Parathyroid adenoma (tissue), 2 donors: Measurements from ENCODE around the gene OTUD4.

Experiments
- H2AFZ ChIP-seq: fragments of 300-600 bp; sonication (generic); one replicate; pipeline ENCODE4 v1.7.0; 2017; ENCODE audit warnings: antibody characterized with exemption, mild to moderate bottlenecking
- H3K27ac ChIP-seq: fragments of 300-600 bp; sonication (generic); one replicate; pipeline ENCODE4 v1.7.0; 2017
- H3K27me3 ChIP-seq: fragments of 300-600 bp; sonication (generic); one replicate; pipeline ENCODE4 v1.7.0; 2017; ENCODE audit warnings: low read length; ENCODE audit not compliant: control insufficient read depth, insufficient read depth
- H3K36me3 ChIP-seq: fragments of 300-600 bp; sonication (generic); one replicate; pipeline ENCODE4 v1.7.0; 2017; ENCODE audit warnings: low read length; ENCODE audit not compliant: control insufficient read depth, insufficient read depth
- H3K4me1 ChIP-seq: fragments of 300-600 bp; sonication (generic); one replicate; pipeline ENCODE4 v1.7.0; 2017; ENCODE audit warnings: control low read depth
- H3K4me2 ChIP-seq: fragments of 300-600 bp; sonication (generic); one replicate; pipeline ENCODE4 v1.7.0; 2017; ENCODE audit warnings: low read length
- H3K4me3 ChIP-seq: fragments of 300-600 bp; sonication (generic); one replicate; pipeline ENCODE4 v1.7.0; 2017; ENCODE audit warnings: low read depth, low read length
- H3K79me2 ChIP-seq: fragments of 300-600 bp; sonication (generic); one replicate; pipeline ENCODE4 v1.7.0; 2017; ENCODE audit warnings: control low read depth
- H3K9ac ChIP-seq: fragments of 300-600 bp; sonication (generic); one replicate; pipeline ENCODE4 v1.7.0; 2017; ENCODE audit warnings: mild to moderate bottlenecking
- H3K9me3 ChIP-seq: fragments of 300-600 bp; sonication (generic); one replicate; pipeline ENCODE4 v1.7.0; 2017; ENCODE audit warnings: low read length; ENCODE audit not compliant: control insufficient read depth
- CTCF ChIP-seq: fragments of 300-600 bp; sonication (generic); IDR thresholded peaks from one replicate; pipeline ENCODE4 v1.7.0; 2017; ENCODE audit warnings: antibody characterized with exemption, mild to moderate bottlenecking
- donor health status: primary hyperparathyroidism.

The OTUD4 gene

DNA sequence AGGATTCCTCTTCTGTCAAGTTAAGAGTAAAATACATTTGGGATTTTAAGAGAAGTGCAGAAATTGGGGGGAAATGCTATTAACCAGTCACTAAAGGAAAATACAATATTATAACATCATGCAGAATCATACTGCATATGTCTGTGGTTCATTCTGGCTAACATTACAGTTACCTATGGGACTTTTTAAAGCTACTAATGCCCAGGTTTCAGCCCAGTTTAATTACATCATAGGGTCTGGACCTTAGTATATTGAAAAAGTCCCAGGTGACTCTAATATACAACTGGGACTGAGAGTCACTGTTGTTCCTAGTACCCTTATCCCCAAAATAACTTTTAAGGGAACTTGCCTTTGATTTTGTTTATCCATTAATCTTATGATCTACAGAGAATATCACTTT, 72.3 kb downstream of the OTUD4 start:
- Histone ChIP-seq H3K4me1 (no peaks in the 10 kb centered on the region), H3K9ac (no peak overlapping the region), H3K9me3 (no peaks in the 10 kb centered on the region), H3K79me2 (no peaks in the 10 kb centered on the region), H3K4me2 (no peak overlapping the region), H3K36me3 (no peaks in the 10 kb centered on the region), H2AFZ (no peak overlapping the region), H3K27me3 (no peaks in the 10 kb centered on the region), H3K4me3 (no peak overlapping the region), H3K27ac (no peak overlapping the region)
- TF ChIP-seq CTCF: no peak

- H3K9me3 ChIP-seq: no peaks in the 10 kb centered on the region
- H3K4me1 ChIP-seq: no peaks in the 10 kb centered on the region
- H3K4me2 ChIP-seq: no peak overlapping the region
- no peaks in the 10 kb centered on the region for H3K36me3 ChIP-seq
- no peak overlapping the region for H3K27ac ChIP-seq
- no peak overlapping the region for H2AFZ ChIP-seq
- H3K9ac ChIP-seq: no peak overlapping the region
- no peaks in the 10 kb centered on the region for H3K79me2 ChIP-seq
- no peak for TF ChIP-seq CTCF
- no peaks in the 10 kb centered on the region for H3K27me3 ChIP-seq
- H3K4me3 ChIP-seq: no peak overlapping the region
These were observed 73.3 kb downstream of the OTUD4 start for GRCh38 chr4:145107126-145107525.

GRCh38 chr4:145103496-145103895, 76.9 kb downstream of the OTUD4 start:
- no peaks in the 10 kb centered on the region for H3K4me1 ChIP-seq

GRCh38 chr4:145102619-145103018, 77.8 kb downstream of the OTUD4 start:
- Histone ChIP-seq H3K27me3 (no peaks in the 10 kb centered on the region), H3K4me3 (no peak overlapping the region), H3K79me2 (peaks cover 8% of the 10 kb centered on the region), H3K9ac (no peak overlapping the region), H3K4me2 (no peak overlapping the region), H2AFZ (no peak overlapping the region), H3K36me3 (no peaks in the 10 kb centered on the region), H3K4me1 (no peaks in the 10 kb centered on the region), H3K9me3 (no peaks in the 10 kb centered on the region), H3K27ac (no peak overlapping the region)
- TF ChIP-seq CTCF: no peak

More at GRCh38 chr4:145103496-145103895, 76.9 kb downstream of the OTUD4 start:
- no peaks in the 10 kb centered on the region for H3K9me3 ChIP-seq
- H3K4me3 ChIP-seq: no peak overlapping the region
- H3K36me3 ChIP-seq: no peaks in the 10 kb centered on the region
- H3K27ac ChIP-seq: no peak overlapping the region
- H2AFZ ChIP-seq: no peak overlapping the region
- TF ChIP-seq CTCF: no peak
- peaks cover 8% of the 10 kb centered on the region for H3K79me2 ChIP-seq
- H3K4me2 ChIP-seq: no peak overlapping the region
- H3K27me3 ChIP-seq: no peaks in the 10 kb centered on the region
- no peak overlapping the region for H3K9ac ChIP-seq

DNA sequence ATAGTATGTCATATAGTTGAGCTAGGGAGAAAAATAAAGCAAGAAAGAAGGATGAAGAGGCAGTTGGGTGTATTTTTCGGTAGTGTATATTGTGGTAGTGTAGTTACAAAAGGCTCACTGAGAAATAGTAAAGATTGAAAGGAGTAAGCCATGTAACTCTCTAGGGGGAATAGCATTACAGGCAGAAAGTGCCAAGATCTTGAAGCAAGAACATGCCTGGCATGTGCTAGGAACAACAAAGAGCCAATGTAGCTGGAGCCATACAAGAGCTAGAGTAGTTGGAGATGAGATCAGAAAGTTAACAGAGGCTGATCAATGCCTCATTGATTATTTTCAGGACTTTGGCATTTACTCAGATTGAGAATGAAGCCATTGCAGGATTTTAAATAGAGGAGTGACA, 79.3 kb downstream of the OTUD4 start:
- Histone ChIP-seq H3K79me2 (peaks cover 11% of the 10 kb centered on the region), H3K4me2 (no peak overlapping the region), H3K4me3 (no peak overlapping the region), H3K9me3 (no peaks in the 10 kb centered on the region), H2AFZ (no peak overlapping the region), H3K27ac (no peak overlapping the region), H3K36me3 (no peaks in the 10 kb centered on the region), H3K9ac (no peak overlapping the region), H3K4me1 (no peaks in the 10 kb centered on the region), H3K27me3 (no peaks in the 10 kb centered on the region)
- TF ChIP-seq CTCF: no peak
